Measurements from ENCODE around the gene LNPEP. TPM values are rescaled to one million over a fixed set of nuclear protein-coding genes. Genes with fewer than 3 reads are reported as not detected.

Gene LNPEP
- total RNA-seq (2014; rRNA removed; shearing (Covaris generic)) (68.5 and 79.1 TPM in 2 replicates), total RNA-seq (2022) (116 and 139 TPM in 2 replicates), Bru-seq, nascent RNA (percentile 98 among the genes with signal in this experiment), BruChase-seq, experiment 1, labeled RNA remaining after a 6-hour chase (percentile 98 among the genes with signal in this experiment), BruChase-seq, experiment 2, labeled RNA remaining after a 2-hour chase (percentile 98 among the genes with signal in this experiment)
- long read RNA-seq, full-length matches to known transcripts = 15 of 51 reads
- long read RNA-seq, partial matches to known transcripts = 6 of 51 reads
- long read RNA-seq, other reads (novel, unspliced or antisense) = 30 of 51 reads

DNA sequence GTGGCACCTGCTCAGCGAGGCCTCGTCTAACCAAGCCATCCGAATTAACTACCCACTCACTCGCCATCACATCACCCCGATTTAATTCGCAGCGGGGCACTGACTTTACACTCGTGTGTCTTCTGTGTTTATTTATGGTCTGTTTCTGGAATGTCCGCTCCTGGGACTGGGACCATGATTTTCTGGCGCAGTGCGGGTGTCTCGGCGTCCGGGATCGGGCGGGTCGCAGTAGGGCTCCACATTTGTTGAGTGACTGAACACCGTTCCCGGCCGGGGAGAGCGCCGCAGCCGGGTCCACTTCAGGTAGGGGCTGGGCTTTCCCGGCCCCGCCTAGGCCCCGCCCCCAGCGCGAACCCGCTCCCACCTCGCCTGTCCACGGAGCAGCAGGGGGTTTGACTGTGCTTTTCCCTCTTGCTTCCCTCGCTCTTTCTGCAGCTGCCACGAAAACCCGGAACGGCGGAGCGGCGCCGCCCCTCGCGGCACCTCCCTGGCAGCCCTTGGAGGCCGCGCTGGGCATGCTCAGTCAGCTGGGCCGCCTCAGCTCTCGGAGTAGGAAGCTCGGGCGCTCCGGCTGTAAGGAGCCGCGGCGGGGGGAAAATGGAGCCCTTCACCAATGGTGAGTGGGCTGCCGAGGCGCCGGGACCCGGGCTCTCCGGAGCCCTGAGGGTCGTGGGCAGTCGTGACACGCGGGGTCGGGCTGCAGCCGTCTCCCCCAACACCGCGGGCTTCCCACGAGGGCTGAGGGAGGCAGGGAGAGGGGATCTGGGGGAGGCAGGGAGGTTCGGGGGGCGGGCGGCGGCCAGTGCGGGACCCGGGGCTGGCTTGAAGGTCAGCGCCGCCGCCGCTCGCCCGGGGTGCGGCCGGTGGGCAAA is at the start of gene LNPEP:
Gene LNPEP (plus strand): TSS at position 522 of the 872 bp plus-strand sequence. CDS start 76 bp downstream, at position 598.
- Histone ChIP-seq H2AFZ (ENCODE audit: low read length) (peak within 1 kb of the TSS; percentile 76), H3K9me2 (ENCODE audit: insufficient read depth, low read length) (no peaks in the 10 kb centered on the region), H4K20me1 (ENCODE audit: insufficient read depth, low read length) (peaks cover 14% of the 10 kb centered on the region; the same call in 1 of the 2 replicates), H3K9me3 (ENCODE audit: low read length) (no peaks in the 10 kb centered on the region), H3K4me3 (ENCODE audit: low read depth, low read length, poor library complexity, severe bottlenecking) (peak within 1 kb of the TSS; percentile 87), H3K27ac (ENCODE audit: low read depth, low read length, poor library complexity, severe bottlenecking) (peak within 1 kb of the TSS; percentile 98), H3K4me1 (ENCODE audit: insufficient read depth, low read length, poor library complexity, severe bottlenecking) (peaks cover 49% of the 10 kb centered on the region), H3K4me2 (ENCODE audit: low read length) (peak within 1 kb of the TSS; percentile 95), H3K36me3 (ENCODE audit: insufficient read depth, low read length) (peaks cover 30% of the 10 kb centered on the region), H3K79me2 (ENCODE audit: insufficient read depth, low read depth, low read length) (peaks cover 76% of the 10 kb centered on the region)
- DNase-seq (ENCODE audit: low spot score) = peak; percentile 96
- POLR2A ChIA-PET = interaction anchor here (0.7 to 3.2 kb wide), 11 partner anchors 23 to 647 kb away, joined by 3 to 38 read pairs (median 5); no protein-coding TSS in a partner anchor
- TF ChIP-seq EZH2phosphoT487 (IDR thresholded peaks at IDR 0.05; ENCODE audit: borderline replicate concordance, low read depth, low read length) = no peak
- intact Hi-C loops (cut with micrococcal nuclease; ENCODE audit: unreplicated experiment) = loop anchor here (1.0 to 2.0 kb wide), 8 partner anchors 23 to 1175 kb away; partner anchors contain the start of genes CAST, ERAP1, ERAP2 and LIX1
- CTCF ChIA-PET (ENCODE audit: unreplicated experiment) = interaction anchor here (0.6 kb wide), 1 partner anchor 43 kb away, joined by 3 read pairs; no protein-coding TSS in a partner anchor
- no TSS peak for BruUV-seq (replicated peaks)

GRCh38 chr5:96893342-96893741 is 42.5 kb upstream of the LNPEP start:
- Histone ChIP-seq H3K36me3 (ENCODE audit: insufficient read depth, low read length) (peaks cover 78% of the 10 kb centered on the region), H3K9me2 (ENCODE audit: insufficient read depth, low read length) (no peaks in the 10 kb centered on the region)

DNA sequence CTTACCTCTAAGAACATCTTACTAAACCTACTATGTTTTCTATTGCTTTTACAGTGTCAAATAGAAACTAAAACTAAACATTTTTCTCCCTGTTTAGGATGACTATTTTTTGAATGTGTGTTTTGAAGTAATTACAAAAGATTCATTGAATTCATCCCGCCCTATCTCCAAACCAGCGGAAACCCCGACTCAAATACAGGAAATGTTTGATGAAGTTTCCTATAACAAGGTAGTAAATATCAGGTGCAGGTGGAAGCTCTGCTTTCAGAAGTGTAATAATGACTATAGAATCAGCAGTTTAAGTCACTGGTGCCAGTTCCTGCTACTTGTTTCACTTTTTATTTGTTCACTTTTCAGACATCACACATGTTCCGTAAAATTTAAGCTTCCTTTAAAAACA is 39.6 kb upstream of the LNPEP start:
- 0 out of 2 replicates have a peak overlapping the region, but pooled peaks have one; percentile 5 for H2AFZ ChIP-seq (ENCODE audit: low read length)
- DNase-seq (ENCODE audit: low spot score) = peak; percentile 59
- peak overlapping the region; percentile 73 for H3K27ac ChIP-seq (ENCODE audit: low read depth, low read length, poor library complexity, severe bottlenecking)
- H3K4me1 ChIP-seq (ENCODE audit: insufficient read depth, low read length, poor library complexity, severe bottlenecking) = peaks cover 23% of the 10 kb centered on the region
- H3K9me3 ChIP-seq (ENCODE audit: low read length) = no peaks in the 10 kb centered on the region
- no peaks in the 10 kb centered on the region for H3K9me2 ChIP-seq (ENCODE audit: insufficient read depth, low read length)
- H3K79me2 ChIP-seq (ENCODE audit: insufficient read depth, low read depth, low read length) = no peaks in the 10 kb centered on the region; the same call in 1 of the 2 replicates
- peaks cover 70% of the 10 kb centered on the region for H3K36me3 ChIP-seq (ENCODE audit: insufficient read depth, low read length)
- POLR2A ChIA-PET = interaction anchor here (0.6 to 2.8 kb wide), 20 partner anchors 8 to 285 kb away, joined by 3 to 17 read pairs (median 5); partner anchors contain the start of gene ERAP2
- intact Hi-C loops (cut with micrococcal nuclease; ENCODE audit: unreplicated experiment) = no loop called here
- no peaks in the 10 kb centered on the region for H4K20me1 ChIP-seq (ENCODE audit: insufficient read depth, low read length)
- BruUV-seq (replicated peaks) = no TSS peak
- H3K4me3 ChIP-seq (ENCODE audit: low read depth, low read length, poor library complexity, severe bottlenecking) = peak overlapping the region; percentile 39
- CTCF ChIA-PET (ENCODE audit: unreplicated experiment) = interaction anchor here (1.0 to 1.4 kb wide), 3 partner anchors 11 to 27 kb away, joined by 3 read pairs; no protein-coding TSS in a partner anchor
- peak overlapping the region; percentile 67 for H3K4me2 ChIP-seq (ENCODE audit: low read length)
- no peak for TF ChIP-seq EZH2phosphoT487 (IDR thresholded peaks at IDR 0.05; ENCODE audit: borderline replicate concordance, low read depth, low read length)
- TF ChIP-seq, protein P1, sequence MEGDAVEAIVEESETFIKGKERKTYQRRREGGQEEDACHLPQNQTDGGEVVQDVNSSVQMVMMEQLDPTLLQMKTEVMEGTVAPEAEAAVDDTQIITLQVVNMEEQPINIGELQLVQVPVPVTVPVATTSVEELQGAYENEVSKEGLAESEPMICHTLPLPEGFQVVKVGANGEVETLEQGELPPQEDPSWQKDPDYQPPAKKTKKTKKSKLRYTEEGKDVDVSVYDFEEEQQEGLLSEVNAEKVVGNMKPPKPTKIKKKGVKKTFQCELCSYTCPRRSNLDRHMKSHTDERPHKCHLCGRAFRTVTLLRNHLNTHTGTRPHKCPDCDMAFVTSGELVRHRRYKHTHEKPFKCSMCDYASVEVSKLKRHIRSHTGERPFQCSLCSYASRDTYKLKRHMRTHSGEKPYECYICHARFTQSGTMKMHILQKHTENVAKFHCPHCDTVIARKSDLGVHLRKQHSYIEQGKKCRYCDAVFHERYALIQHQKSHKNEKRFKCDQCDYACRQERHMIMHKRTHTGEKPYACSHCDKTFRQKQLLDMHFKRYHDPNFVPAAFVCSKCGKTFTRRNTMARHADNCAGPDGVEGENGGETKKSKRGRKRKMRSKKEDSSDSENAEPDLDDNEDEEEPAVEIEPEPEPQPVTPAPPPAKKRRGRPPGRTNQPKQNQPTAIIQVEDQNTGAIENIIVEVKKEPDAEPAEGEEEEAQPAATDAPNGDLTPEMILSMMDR (conservative IDR thresholded peaks at IDR 0.05; ENCODE audit: low read length) = no peak

More at GRCh38 chr5:96893342-96893741, 42.5 kb upstream of the LNPEP start:
- H4K20me1 ChIP-seq (ENCODE audit: insufficient read depth, low read length) = no peaks in the 10 kb centered on the region
- ChIA-PET POLR2A (interaction anchor here (0.9 to 1.4 kb wide), 2 partner anchors 23 to 38 kb away, joined by 3 to 4 read pairs; no protein-coding TSS in a partner anchor), CTCF (ENCODE audit: unreplicated experiment) (no interaction called here)
- H3K27ac ChIP-seq (ENCODE audit: low read depth, low read length, poor library complexity, severe bottlenecking) = no peak overlapping the region
- DNase-seq (ENCODE audit: low spot score) = no peak
- H3K9me3 ChIP-seq (ENCODE audit: low read length) = no peaks in the 10 kb centered on the region
- TF ChIP-seq EZH2phosphoT487 (IDR thresholded peaks at IDR 0.05; ENCODE audit: borderline replicate concordance, low read depth, low read length) = no peak
- no peak overlapping the region for H2AFZ ChIP-seq (ENCODE audit: low read length)
- no peaks in the 10 kb centered on the region; the same call in 1 of the 2 replicates for H3K79me2 ChIP-seq (ENCODE audit: insufficient read depth, low read depth, low read length)
- H3K4me1 ChIP-seq (ENCODE audit: insufficient read depth, low read length, poor library complexity, severe bottlenecking) = peaks cover 23% of the 10 kb centered on the region
- no TSS peak for BruUV-seq (replicated peaks)
- H3K4me2 ChIP-seq (ENCODE audit: low read length) = no peak overlapping the region
- no peak overlapping the region for H3K4me3 ChIP-seq (ENCODE audit: low read depth, low read length, poor library complexity, severe bottlenecking)
- intact Hi-C loops (cut with micrococcal nuclease; ENCODE audit: unreplicated experiment) = no loop called here

Data from OCI-LY7 (cell line).